ENCODE data around the gene ZBTB34. TPM values are rescaled to one million over a fixed set of nuclear protein-coding genes. Genes with fewer than 3 reads are reported as not detected.
A peak's percentile ranks its signal among the peaks of the same experiment; 100 is the strongest.

Gene ZBTB34
- total RNA-seq, 1 donor from 2014 or later = 11.6 TPM

- DNase-seq = no peak
Measured at GRCh38 chr9:126877418-126877817, 17.0 kb downstream of the ZBTB34 start.

GRCh38 chr9:126879288-126879687 is 18.8 kb downstream of the ZBTB34 start:
- no peak for DNase-seq

- no peak for DNase-seq
Measured at GRCh38 chr9:126880226-126880946, 19.9 kb downstream of the ZBTB34 start.

- no peak for DNase-seq
Measured at GRCh38 chr9:126880947-126881332, 20.5 kb downstream of the ZBTB34 start.

GRCh38 chr9:126882746-126883145 is 22.3 kb downstream of the ZBTB34 start:
- no peak for DNase-seq

GRCh38 chr9:126883636-126884035 is 23.2 kb downstream of the ZBTB34 start:
- no peak for DNase-seq

- peak; percentile 84 for DNase-seq
Measured at GRCh38 chr9:126885131-126885641, 24.7 kb downstream of the ZBTB34 start.

- no peak for DNase-seq
Measured at GRCh38 chr9:126886034-126886822, 25.8 kb downstream of the ZBTB34 start.

GRCh38 chr9:126886897-126887296 is 26.5 kb downstream of the ZBTB34 start:
- DNase-seq = no peak

- DNase-seq = no peak
Measured at GRCh38 chr9:126891676-126892075, 31.2 kb downstream of the ZBTB34 start.

GRCh38 chr9:126893079-126893478 is 32.6 kb downstream of the ZBTB34 start:
- no peak for DNase-seq

- no peak for DNase-seq
Measured at GRCh38 chr9:126894052-126894603, 33.7 kb downstream of the ZBTB34 start.

- DNase-seq = no peak
Measured at GRCh38 chr9:126902210-126902609, 41.8 kb downstream of the ZBTB34 start.

- no peak for DNase-seq
Measured at GRCh38 chr9:126904586-126904985, 44.1 kb downstream of the ZBTB34 start.

GRCh38 chr9:126906091-126906490 is 45.7 kb downstream of the ZBTB34 start:
- no peak for DNase-seq

GRCh38 chr9:126907058-126907457 is 46.6 kb downstream of the ZBTB34 start:
- DNase-seq = no peak

- peak; percentile 94 for DNase-seq
Measured at GRCh38 chr9:126914458-126915280, 54.2 kb downstream of the ZBTB34 start, which contains the start of gene RALGPS1. RALGPS1 (plus strand) TSS chr9:126914782; CDS start chr9:126962290, 47,508 bp downstream.

- DNase-seq = no peak
Measured at GRCh38 chr9:126915281-126915816, 54.9 kb downstream of the ZBTB34 start.

GRCh38 chr9:126915846-126916543 is 55.6 kb downstream of the ZBTB34 start:
- DNase-seq = no peak

GRCh38 chr9:126916909-126917308 is 56.5 kb downstream of the ZBTB34 start:
- DNase-seq = no peak

GRCh38 chr9:126919193-126919592 is 58.8 kb downstream of the ZBTB34 start:
- no peak for DNase-seq

GRCh38 chr9:126925876-126926275 is 65.4 kb downstream of the ZBTB34 start:
- DNase-seq = no peak
